Liver (tissue), 9 donors: ENCODE data around the gene COL9A1. TPM values are rescaled to one million over a fixed set of nuclear protein-coding genes. Genes with fewer than 3 reads are reported as not detected.
A peak's percentile ranks its signal among the peaks of the same experiment; 100 is the strongest.
"Not testable (repeated sequence)": the region's sequence is repeated elsewhere in the genome, so short reads cannot be mapped to it uniquely, and the experiment has no call there.

Experiments used
- DNase-seq: peaks from one replicate; pipeline ENCODE4 v3.0.0-alpha.2; 2017; ENCODE audit warnings: low spot score
- H3K27ac ChIP-seq, 2 donors: one replicate each; pipeline ENCODE4 v1.7.0; 2013; ENCODE audit warnings: inconsistent platforms in 2 of 2, low read length in 2 of 2, control low read depth in 1 of 2, low read depth in 1 of 2, mild to moderate bottlenecking in 1 of 2
- H3K27me3 ChIP-seq, 4 donors: one replicate each; pipeline versions ENCODE4 v1.6.1 to v1.7.0; 2013; ENCODE audit warnings: low read length in 3 of 4, inconsistent platforms in 1 of 4, mild to moderate bottlenecking in 1 of 4, moderate library complexity in 1 of 4; ENCODE audit not compliant: control insufficient read depth in 4 of 4, insufficient read depth in 4 of 4
- H3K36me3 ChIP-seq, 4 donors: one replicate each; pipeline versions ENCODE4 v1.6.1 to v1.7.0; 2013; ENCODE audit warnings: low read length in 3 of 4, mild to moderate bottlenecking in 3 of 4, low read depth in 1 of 4, moderate library complexity in 1 of 4; ENCODE audit not compliant: control insufficient read depth in 4 of 4, insufficient read depth in 3 of 4
- H3K4me1 ChIP-seq, 4 donors: one replicate each; pipeline versions ENCODE4 v1.6.1 to v1.7.0; 2013; ENCODE audit warnings: low read length in 3 of 4, mild to moderate bottlenecking in 3 of 4, moderate library complexity in 1 of 4; ENCODE audit not compliant: control insufficient read depth in 4 of 4, insufficient read depth in 4 of 4
- H3K4me3 ChIP-seq, 3 donors: one replicate each; pipeline versions ENCODE4 v1.6.1 to v1.7.0; 2013; ENCODE audit warnings: low read length in 3 of 3, control low read depth in 1 of 3, low read depth in 1 of 3, mild to moderate bottlenecking in 1 of 3
- H3K9ac ChIP-seq, 2 donors: one replicate each; pipeline ENCODE4 v1.7.0; 2013; ENCODE audit warnings: low read length in 2 of 2, mild to moderate bottlenecking in 2 of 2, moderate library complexity in 2 of 2, control low read depth in 1 of 2, low read depth in 1 of 2
- H3K9me3 ChIP-seq, 4 donors: one replicate each; pipeline versions ENCODE4 v1.6.1 to v1.7.0; 2013; ENCODE audit warnings: low read length in 3 of 4; ENCODE audit not compliant: control insufficient read depth in 4 of 4
- ATF3 ChIP-seq: IDR thresholded peaks from 2 replicates; pipeline ENCODE4 v1.6.1; 2016; ENCODE audit warnings: antibody characterized with exemption
- EGR1 ChIP-seq, 2 donors: IDR thresholded peaks; 2 replicates each; pipeline ENCODE4 v1.6.1; 2016 to 2018; ENCODE audit warnings: antibody characterized with exemption in 2 of 2, low read depth in 2 of 2
- FOXA1 ChIP-seq: IDR thresholded peaks from 2 replicates; pipeline ENCODE4 v1.6.1; 2016; ENCODE audit warnings: antibody characterized with exemption
- FOXA2 ChIP-seq: IDR thresholded peaks from 2 replicates; pipeline ENCODE4 v1.6.1; 2016; ENCODE audit warnings: antibody characterized with exemption
- HNF4A ChIP-seq, 2 donors: conservative IDR thresholded peaks; 2 replicates each; pipeline ENCODE4 v1.6.1; 2016; ENCODE audit warnings: antibody characterized with exemption in 2 of 2, mild to moderate bottlenecking in 2 of 2
- HNF4G ChIP-seq: IDR thresholded peaks from 2 replicates; pipeline ENCODE4 v1.6.1; 2016; ENCODE audit warnings: antibody characterized with exemption
- NR2F2 ChIP-seq: IDR thresholded peaks from 2 replicates; pipeline ENCODE4 v1.6.1; 2016; ENCODE audit warnings: antibody characterized with exemption
- RAD21 ChIP-seq, 2 donors: IDR thresholded peaks; 2 replicates each; pipeline ENCODE4 v1.6.1; 2016; ENCODE audit warnings: antibody characterized with exemption in 2 of 2, mild to moderate bottlenecking in 2 of 2
- REST ChIP-seq: IDR thresholded peaks from 2 replicates; pipeline ENCODE4 v1.6.1; 2016; ENCODE audit warnings: antibody characterized with exemption, mild to moderate bottlenecking
- RXRA ChIP-seq, 2 donors: IDR thresholded peaks; 2 replicates each; pipeline ENCODE4 v1.6.1; 2017 to 2018; ENCODE audit warnings: antibody characterized with exemption in 2 of 2, mild to moderate bottlenecking in 1 of 2
- SP1 ChIP-seq: IDR thresholded peaks from 2 replicates; pipeline ENCODE4 v1.6.1; 2018; ENCODE audit warnings: antibody characterized with exemption, mild to moderate bottlenecking
- TAF1 ChIP-seq: conservative IDR thresholded peaks from 2 replicates; pipeline ENCODE4 v1.6.1; 2016; ENCODE audit warnings: antibody characterized with exemption, mild to moderate bottlenecking
- YY1 ChIP-seq: IDR thresholded peaks from 2 replicates; pipeline ENCODE4 v1.6.1; 2016; ENCODE audit warnings: antibody characterized with exemption, mild to moderate bottlenecking
- WGBS: extraction: QIAGEN DNeasy Blood & Tissue Kit; methylation state at CpG from one replicate; pipeline ENCODE4 v1.1.7; 2013; 5-methylcytosine and 5-hydroxymethylcytosine counted together
- polyA plus RNA-seq, 2 donors: library from polyadenylated mRNA; stranded (reverse) in 1 of 2; unstranded in 1 of 2; fragments of 200-250 nt in 1 of 2; fragments of >200 nt in 1 of 2; fragmentation: Nextera tagmentation in 1 of 2; extraction: Ambion mirVana in 1 of 2; gene quantifications; one replicate each; pipeline versions ENCODE4 v1.2.1 to v1.2.3, GENCODE V29; 2013 to 2015
- total RNA-seq, 2 donors: library from RNA; depleted of rRNA; stranded (reverse); fragments of >200 nt; gene quantifications; one replicate each; pipeline ENCODE4 v1.2.3, GENCODE V29; 2014
- TF ChIP-seq, protein P1 (sequence below): fragments of 150-350 bp; IDR thresholded peaks from 2 replicates; pipeline ENCODE4 v1.5.1; 2017; ENCODE audit warnings: improper control_type of control experiment, low read depth, low read length; ENCODE audit not compliant: missing input control
- TF ChIP-seq, protein P2 (sequence below): IDR thresholded peaks from 2 replicates; pipeline ENCODE4 v1.6.1; 2016; ENCODE audit warnings: antibody characterized with exemption
- donor health status: healthy.
- donor health status: healthy.
- donor health status: healthy.
- donor health status: healthy.
- donor health status: healthy.

COL9A1 gene
- total and polyA plus RNA-seq, 4 donors = 0.01 to 1.4 TPM; not detected in 2

GRCh38 chr6:70310063-70310694 is 7.3 kb upstream of the COL9A1 start:
- no peaks in the 10 kb centered on the region for H3K4me1 ChIP-seq
- H3K36me3 ChIP-seq = no peaks in the 10 kb centered on the region
- DNase-seq = no peak
- H3K27me3 ChIP-seq = peaks cover 0 to 11% (median 0%) of the 10 kb centered on the region in 4 donors
- no peak overlapping the region for H3K9ac ChIP-seq
- WGBS = 18% methylated on average over 4 of the region's 4 CpGs
- H3K27ac ChIP-seq = no peak overlapping the region
- TF ChIP-seq, protein P1, sequence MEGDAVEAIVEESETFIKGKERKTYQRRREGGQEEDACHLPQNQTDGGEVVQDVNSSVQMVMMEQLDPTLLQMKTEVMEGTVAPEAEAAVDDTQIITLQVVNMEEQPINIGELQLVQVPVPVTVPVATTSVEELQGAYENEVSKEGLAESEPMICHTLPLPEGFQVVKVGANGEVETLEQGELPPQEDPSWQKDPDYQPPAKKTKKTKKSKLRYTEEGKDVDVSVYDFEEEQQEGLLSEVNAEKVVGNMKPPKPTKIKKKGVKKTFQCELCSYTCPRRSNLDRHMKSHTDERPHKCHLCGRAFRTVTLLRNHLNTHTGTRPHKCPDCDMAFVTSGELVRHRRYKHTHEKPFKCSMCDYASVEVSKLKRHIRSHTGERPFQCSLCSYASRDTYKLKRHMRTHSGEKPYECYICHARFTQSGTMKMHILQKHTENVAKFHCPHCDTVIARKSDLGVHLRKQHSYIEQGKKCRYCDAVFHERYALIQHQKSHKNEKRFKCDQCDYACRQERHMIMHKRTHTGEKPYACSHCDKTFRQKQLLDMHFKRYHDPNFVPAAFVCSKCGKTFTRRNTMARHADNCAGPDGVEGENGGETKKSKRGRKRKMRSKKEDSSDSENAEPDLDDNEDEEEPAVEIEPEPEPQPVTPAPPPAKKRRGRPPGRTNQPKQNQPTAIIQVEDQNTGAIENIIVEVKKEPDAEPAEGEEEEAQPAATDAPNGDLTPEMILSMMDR = peak; percentile 48
- TF ChIP-seq RAD21 (IDR thresholded peaks at IDR 0.05) (peak; percentile 76 to 80), TAF1 (no peak)
- no peaks in the 10 kb centered on the region for H3K9me3 ChIP-seq
- no peak overlapping the region for H3K4me3 ChIP-seq

GRCh38 chr6:70309243-70309642 is 6.4 kb upstream of the COL9A1 start:
- no peak for DNase-seq
- H3K9me3 ChIP-seq = no peaks in the 10 kb centered on the region
- H3K36me3 ChIP-seq = no peaks in the 10 kb centered on the region
- H3K4me3 ChIP-seq = no peak overlapping the region
- H3K4me1 ChIP-seq = no peaks in the 10 kb centered on the region
- no peak overlapping the region for H3K9ac ChIP-seq
- peaks cover 0 to 11% (median 0%) of the 10 kb centered on the region in 4 donors for H3K27me3 ChIP-seq
- no peak overlapping the region for H3K27ac ChIP-seq
- TF ChIP-seq HNF4G = no peak
- TF ChIP-seq RXRA (IDR thresholded peaks at IDR 0.05) = no peak
- TF ChIP-seq FOXA2 = no peak
- no peak for TF ChIP-seq TAF1
- TF ChIP-seq SP1 = no peak
- no peak for TF ChIP-seq HNF4A (conservative IDR thresholded peaks at IDR 0.05)
- no peak for TF ChIP-seq EGR1 (IDR thresholded peaks at IDR 0.05; ENCODE audit: low read depth in 2 of 2)
- TF ChIP-seq, protein P2, sequence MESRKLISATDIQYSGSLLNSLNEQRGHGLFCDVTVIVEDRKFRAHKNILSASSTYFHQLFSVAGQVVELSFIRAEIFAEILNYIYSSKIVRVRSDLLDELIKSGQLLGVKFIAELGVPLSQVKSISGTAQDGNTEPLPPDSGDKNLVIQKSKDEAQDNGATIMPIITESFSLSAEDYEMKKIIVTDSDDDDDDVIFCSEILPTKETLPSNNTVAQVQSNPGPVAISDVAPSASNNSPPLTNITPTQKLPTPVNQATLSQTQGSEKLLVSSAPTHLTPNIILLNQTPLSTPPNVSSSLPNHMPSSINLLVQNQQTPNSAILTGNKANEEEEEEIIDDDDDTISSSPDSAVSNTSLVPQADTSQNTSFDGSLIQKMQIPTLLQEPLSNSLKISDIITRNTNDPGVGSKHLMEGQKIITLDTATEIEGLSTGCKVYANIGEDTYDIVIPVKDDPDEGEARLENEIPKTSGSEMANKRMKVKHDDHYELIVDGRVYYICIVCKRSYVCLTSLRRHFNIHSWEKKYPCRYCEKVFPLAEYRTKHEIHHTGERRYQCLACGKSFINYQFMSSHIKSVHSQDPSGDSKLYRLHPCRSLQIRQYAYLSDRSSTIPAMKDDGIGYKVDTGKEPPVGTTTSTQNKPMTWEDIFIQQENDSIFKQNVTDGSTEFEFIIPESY = no peak
- TF ChIP-seq NR2F2 = no peak
- no peak for TF ChIP-seq RAD21 (IDR thresholded peaks at IDR 0.05)
- no peak for TF ChIP-seq REST
- no peak for TF ChIP-seq ATF3
- no peak for TF ChIP-seq FOXA1
- no peak for TF ChIP-seq YY1
- TF ChIP-seq, protein P1 = no peak
- WGBS = 44% methylated on average over 2 of the region's 2 CpGs

DNA sequence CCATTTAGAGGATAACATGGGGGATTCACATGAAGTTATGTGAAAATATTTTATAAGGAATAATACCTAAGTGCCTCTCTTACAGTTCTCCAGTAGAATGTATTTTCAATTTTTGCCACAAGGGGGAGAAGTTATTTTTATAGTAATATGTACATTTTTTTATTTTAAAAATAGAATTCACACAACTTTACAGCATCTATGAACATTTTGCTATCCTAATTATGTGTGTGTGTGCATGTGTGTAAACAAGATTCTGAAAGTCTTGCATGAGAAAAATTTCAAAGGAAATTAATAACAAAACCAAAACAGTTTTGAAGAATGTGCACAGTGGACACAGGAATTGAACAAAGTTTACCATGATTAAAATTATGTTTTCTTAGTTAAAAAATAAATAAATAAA is 5.3 kb upstream of the COL9A1 start:
- H3K4me3 ChIP-seq, DNase-seq, H3K9me3 ChIP-seq, H3K36me3 ChIP-seq, H3K4me1 ChIP-seq, H3K27ac ChIP-seq, H3K9ac ChIP-seq: not testable (repeated sequence)
- H3K27me3 ChIP-seq = peaks cover 0 to 13% (median 0%) of the 10 kb centered on the region in 4 donors
